ENCODE data around the gene TRIM29. TPM values are rescaled to one million over a fixed set of nuclear protein-coding genes. Genes with fewer than 3 reads are reported as not detected.

Gene TRIM29
- total and polyA plus RNA-seq, 2 of the 4 experiments (the other 2 are of a cell fraction) = not detected

- no peaks in the 10 kb centered on the region for H3K4me1 ChIP-seq (ENCODE audit: control insufficient read depth, insufficient read depth, low read length)
- no peak overlapping the region for H2AFZ ChIP-seq (replicated peaks; ENCODE audit: low read length, poor library complexity)
- ATAC-seq (ENCODE audit: low read depth) (no peak), DNase-seq (no peak)
- H3K4ac ChIP-seq (ENCODE audit: low read depth, low read length) = no peak overlapping the region
- no CpG with 5 or more reads among the region's 5 CpGs for WGBS, 2 experiments (ENCODE audit: extremely low coverage in 2 of 2, insufficient read length in 1 of 2)
- no peak overlapping the region for H3K56ac ChIP-seq (ENCODE audit: extremely low read depth, insufficient read depth, low read length)
- no peaks in the 10 kb centered on the region for H3K79me1 ChIP-seq (ENCODE audit: low read depth in 1 of 2, low read length in 2 of 2)
- no TSS peak for BruUV-seq (replicated peaks)
- no peak overlapping the region for H3K14ac ChIP-seq (replicated peaks; ENCODE audit: low read depth, low read length)
- H4K20me1 ChIP-seq (ENCODE audit: insufficient read depth, low read length) = no peaks in the 10 kb centered on the region
- H2AK9ac ChIP-seq (replicated peaks; ENCODE audit: low read depth, low read length, poor library complexity) = no peak overlapping the region
- H3K27me3 ChIP-seq (ENCODE audit: control insufficient read depth, insufficient read depth, low read length) = peaks cover 72% of the 10 kb centered on the region
- ChIA-PET POLR2A (ENCODE audit: unreplicated experiment) (no interaction called here), CTCF (interaction anchor here (2.8 kb wide), 1 partner anchor 380 kb away, joined by 16 read pairs; the partner anchor contains the start of gene NECTIN1)
- no peak overlapping the region for H2BK20ac ChIP-seq (ENCODE audit: low read depth, low read length)
- H2BK120ac ChIP-seq (ENCODE audit: low read depth, low read length) = no peak overlapping the region
- in situ Hi-C loops (cut with MboI; ENCODE audit: low sequenced_read_pairs) (loop anchor here (5.0 to 25.0 kb wide), 3 partner anchors 442 to 747 kb away; no protein-coding TSS in a partner anchor), intact Hi-C loops (cut with micrococcal nuclease) (loop anchor here (2.0 kb wide), 1 partner anchor 381 kb away; the partner anchor contains the start of gene NECTIN1), dilution Hi-C loops (cut with HindIII; ENCODE audit: low sequenced_read_pairs, unreplicated experiment) (no loop called here)
- H3K9me3 ChIP-seq (ENCODE audit: control insufficient read depth, insufficient read depth, low read length) = no peaks in the 10 kb centered on the region
- no peak overlapping the region for H4K8ac ChIP-seq (ENCODE audit: low read depth in 2 of 2, low read length in 2 of 2)
- H3K4me3 ChIP-seq (ENCODE audit: insufficient read depth, low read depth, low read length) = no peak overlapping the region
- no peak overlapping the region for H2AK5ac ChIP-seq (ENCODE audit: low read depth, low read length)
- H2BK15ac ChIP-seq (ENCODE audit: low read depth, low read length) = no peak overlapping the region
- H2BK5ac ChIP-seq (ENCODE audit: low read depth, low read length, poor library complexity, severe bottlenecking) = no peak overlapping the region
- H3K9me1 ChIP-seq (ENCODE audit: insufficient read depth, low read length) = no peaks in the 10 kb centered on the region
- no peak overlapping the region for H4K5ac ChIP-seq (ENCODE audit: low read depth, low read length)
- H3K9ac ChIP-seq (ENCODE audit: low read depth, low read length) = no peak overlapping the region
- H4K91ac ChIP-seq (ENCODE audit: insufficient read depth, low read depth, low read length) = no peak overlapping the region
- no peak overlapping the region for H3K4me2 ChIP-seq (ENCODE audit: low read depth, low read length)
- no peak overlapping the region for H3K27ac ChIP-seq (ENCODE audit: insufficient read depth, low read length)
- H3K23ac ChIP-seq (ENCODE audit: low read depth, low read length) = no peak overlapping the region
- H3K18ac ChIP-seq (ENCODE audit: low read depth, low read length) = no peak overlapping the region
- H3K36me3 ChIP-seq (ENCODE audit: control insufficient read depth, insufficient read depth, low read length) = no peaks in the 10 kb centered on the region
- TF ChIP-seq CTCF (conservative IDR thresholded peaks at IDR 0.05; ENCODE audit: low read depth, low read length) = no peak
- no peak for TF ChIP-seq RFX5 (IDR thresholded peaks at IDR 0.05; ENCODE audit: low read depth, low read length)
- no peak for TF ChIP-seq NFE2L2 (IDR thresholded peaks at IDR 0.05; ENCODE audit: low read depth, low read length)
- TF ChIP-seq RCOR1 (IDR thresholded peaks at IDR 0.05; ENCODE audit: insufficient replicate concordance, low read length) = no peak
- no peak for TF ChIP-seq FOS (IDR thresholded peaks at IDR 0.05; ENCODE audit: low read depth, low read length)
- no peak for TF ChIP-seq USF2 (IDR thresholded peaks at IDR 0.05; ENCODE audit: low read depth, low read length)
- no peak for TF ChIP-seq BHLHE40 (IDR thresholded peaks at IDR 0.05; ENCODE audit: low read depth, low read length)
- TF ChIP-seq POLR2A (IDR thresholded peaks at IDR 0.05; ENCODE audit: low read depth, low read length) = no peak
- TF ChIP-seq SMC3 (IDR thresholded peaks at IDR 0.05; ENCODE audit: low read depth, low read length) = no peak
- no peak for TF ChIP-seq CHD1 (IDR thresholded peaks at IDR 0.05; ENCODE audit: low read depth, low read length)
- TF ChIP-seq MAZ (IDR thresholded peaks at IDR 0.05; ENCODE audit: borderline replicate concordance, low read depth, low read length) = no peak
- TF ChIP-seq RAD21 (IDR thresholded peaks at IDR 0.05; ENCODE audit: low read length) = no peak
- no peak for TF ChIP-seq MXI1 (IDR thresholded peaks at IDR 0.05; ENCODE audit: borderline replicate concordance, low read depth, low read length)
- no peak for TF ChIP-seq ELK1 (IDR thresholded peaks at IDR 0.05; ENCODE audit: borderline replicate concordance, low read depth, low read length)
These were observed 28.4 kb downstream of the TRIM29 start for GRCh38 chr11:120109531-120109930.

Measured in IMR-90 (cell line).